Coronary artery (tissue), 2 donors: ENCODE results near the gene CHST15.

Source experiments
- DNase-seq: peaks from one replicate; pipeline ENCODE4 v3.0.0-alpha.2; 2017; ENCODE audit warnings: low spot score
- H3K27ac ChIP-seq, 2 donors: fragments of 200-600 bp; sonication (generic); one replicate each; pipeline ENCODE4 v1.5.1; 2016 to 2019
- H3K4me3 ChIP-seq: fragments of 200-600 bp; sonication (generic); 2 replicates; pipeline ENCODE4 v1.5.1; 2016; ENCODE audit warnings: mild to moderate bottlenecking, moderate library complexity
- TF ChIP-seq, protein P1 (sequence below): fragments of 200-600 bp; sonication (generic); IDR thresholded peaks from one replicate; pipeline ENCODE4 v1.5.1; 2019; ENCODE audit warnings: antibody characterized with exemption

CHST15 gene

GRCh38 chr10:124123156-124123555 lies 29.8 kb upstream of the CHST15 start:
- H3K4me3 ChIP-seq = no peak overlapping the region
- H3K27ac ChIP-seq = no peak overlapping the region
- TF ChIP-seq, protein P1, sequence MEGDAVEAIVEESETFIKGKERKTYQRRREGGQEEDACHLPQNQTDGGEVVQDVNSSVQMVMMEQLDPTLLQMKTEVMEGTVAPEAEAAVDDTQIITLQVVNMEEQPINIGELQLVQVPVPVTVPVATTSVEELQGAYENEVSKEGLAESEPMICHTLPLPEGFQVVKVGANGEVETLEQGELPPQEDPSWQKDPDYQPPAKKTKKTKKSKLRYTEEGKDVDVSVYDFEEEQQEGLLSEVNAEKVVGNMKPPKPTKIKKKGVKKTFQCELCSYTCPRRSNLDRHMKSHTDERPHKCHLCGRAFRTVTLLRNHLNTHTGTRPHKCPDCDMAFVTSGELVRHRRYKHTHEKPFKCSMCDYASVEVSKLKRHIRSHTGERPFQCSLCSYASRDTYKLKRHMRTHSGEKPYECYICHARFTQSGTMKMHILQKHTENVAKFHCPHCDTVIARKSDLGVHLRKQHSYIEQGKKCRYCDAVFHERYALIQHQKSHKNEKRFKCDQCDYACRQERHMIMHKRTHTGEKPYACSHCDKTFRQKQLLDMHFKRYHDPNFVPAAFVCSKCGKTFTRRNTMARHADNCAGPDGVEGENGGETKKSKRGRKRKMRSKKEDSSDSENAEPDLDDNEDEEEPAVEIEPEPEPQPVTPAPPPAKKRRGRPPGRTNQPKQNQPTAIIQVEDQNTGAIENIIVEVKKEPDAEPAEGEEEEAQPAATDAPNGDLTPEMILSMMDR = no peak
- DNase-seq = no peak

DNA sequence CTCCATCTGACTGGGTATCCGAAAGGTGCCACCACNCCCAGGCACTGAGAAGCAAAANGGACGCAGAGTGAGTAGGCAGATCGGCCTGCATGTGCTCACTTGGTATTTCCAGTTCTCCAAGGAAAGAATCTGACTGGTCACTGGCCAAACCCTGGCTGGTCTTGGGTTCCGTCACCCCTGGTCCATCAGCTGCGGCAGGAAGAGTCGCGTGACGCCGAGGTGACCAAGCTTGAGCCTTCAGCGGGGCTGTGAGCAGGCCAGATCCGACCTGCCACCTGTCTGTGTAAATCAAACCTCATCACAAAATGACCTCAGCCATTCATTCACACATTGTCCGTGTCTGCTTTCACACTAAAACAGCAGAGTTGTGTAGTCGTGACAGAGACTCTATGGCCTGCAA lies 28.8 kb upstream of the CHST15 start:
- TF ChIP-seq, protein P1 = no peak
- Histone ChIP-seq H3K4me3 (no peak overlapping the region), H3K27ac (no peak overlapping the region)
- DNase-seq = no peak

GRCh38 chr10:124120410-124121061 lies 27.1 kb upstream of the CHST15 start:
- DNase-seq = no peak

GRCh38 chr10:124119946-124120345 lies 26.5 kb upstream of the CHST15 start:
- Histone ChIP-seq H3K27ac (no peak overlapping the region), H3K4me3 (no peak overlapping the region)
- DNase-seq = no peak
- TF ChIP-seq, protein P1 = no peak

More at GRCh38 chr10:124120410-124121061, 27.1 kb upstream of the CHST15 start:
- Histone ChIP-seq H3K4me3 (no peak overlapping the region), H3K27ac (no peak overlapping the region)
- TF ChIP-seq, protein P1 = no peak

- DNase-seq = no peak
- H3K27ac ChIP-seq = peak overlapping the region in 1 of 2 donors; percentile 41
- TF ChIP-seq, protein P1 = no peak
- no peak overlapping the region for H3K4me3 ChIP-seq
These were observed 25.8 kb upstream of the CHST15 start for GRCh38 chr10:124119216-124119615.

- Histone ChIP-seq H3K27ac (no peak overlapping the region), H3K4me3 (no peak overlapping the region)
- no peak for DNase-seq
- TF ChIP-seq, protein P1 = no peak
These were observed 24.4 kb upstream of the CHST15 start for GRCh38 chr10:124117833-124118232.

- Histone ChIP-seq H3K27ac (no peak overlapping the region), H3K4me3 (no peak overlapping the region)
- TF ChIP-seq, protein P1 = no peak
- DNase-seq = no peak
These were observed 24.1 kb upstream of the CHST15 start for GRCh38 chr10:124117511-124117785.
